ENCODE measurements around the gene NANOS3. TPM values are rescaled to one million over a fixed set of nuclear protein-coding genes. Genes with fewer than 3 reads are reported as not detected.

Gene NANOS3
- total and polyA plus RNA-seq, 9 of the 15 experiments (the other 6 are each of a cell fraction or from before 2014, with no cell fraction given), result not detected

DNA sequence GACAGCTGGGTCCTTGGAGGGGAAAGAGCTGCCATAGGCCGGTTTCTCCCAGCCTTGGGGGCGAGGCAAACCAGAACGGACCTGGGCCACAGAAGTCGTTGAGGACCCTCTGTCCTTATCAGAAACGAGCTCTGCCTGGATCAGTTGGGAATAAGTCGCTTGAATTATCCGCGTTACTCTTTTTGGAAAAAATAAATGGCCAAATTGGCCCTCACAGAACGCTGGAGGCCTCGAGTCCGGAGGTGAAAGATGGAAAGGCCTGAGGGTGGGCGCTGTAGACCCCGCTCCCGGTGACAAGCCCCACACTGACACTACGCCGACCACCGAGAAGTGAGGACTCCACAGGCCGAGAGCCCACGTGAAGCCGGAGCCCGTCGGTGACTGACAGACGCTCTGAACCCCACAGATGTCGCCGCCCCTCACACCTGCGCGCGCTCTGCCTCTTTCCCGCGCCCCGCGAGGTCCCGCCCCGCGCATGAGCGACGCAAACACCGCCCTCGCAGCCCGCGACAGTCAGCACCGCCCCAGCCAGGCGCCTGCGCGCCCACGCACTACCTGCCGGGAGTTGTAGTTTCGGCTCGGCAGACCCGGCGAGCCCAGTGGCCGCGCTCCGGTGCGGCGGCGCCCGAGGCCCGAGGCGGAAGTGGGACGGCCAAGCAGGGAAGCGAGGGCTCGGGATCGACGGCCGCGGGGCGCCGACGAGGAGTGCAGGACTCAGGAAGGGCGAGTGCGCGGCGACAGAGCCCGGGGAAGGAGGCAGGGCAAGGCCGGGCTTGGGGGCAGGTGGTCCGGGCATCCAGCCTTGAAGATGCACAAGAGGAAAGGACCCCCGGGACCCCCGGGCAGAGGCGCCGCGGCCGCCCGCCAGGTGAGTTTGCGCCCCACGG lies 28.9 kb downstream of the NANOS3 start, which contains the start of the genes BRME1 and CC2D1A (continued):
- TF ChIP-seq, protein P1, sequence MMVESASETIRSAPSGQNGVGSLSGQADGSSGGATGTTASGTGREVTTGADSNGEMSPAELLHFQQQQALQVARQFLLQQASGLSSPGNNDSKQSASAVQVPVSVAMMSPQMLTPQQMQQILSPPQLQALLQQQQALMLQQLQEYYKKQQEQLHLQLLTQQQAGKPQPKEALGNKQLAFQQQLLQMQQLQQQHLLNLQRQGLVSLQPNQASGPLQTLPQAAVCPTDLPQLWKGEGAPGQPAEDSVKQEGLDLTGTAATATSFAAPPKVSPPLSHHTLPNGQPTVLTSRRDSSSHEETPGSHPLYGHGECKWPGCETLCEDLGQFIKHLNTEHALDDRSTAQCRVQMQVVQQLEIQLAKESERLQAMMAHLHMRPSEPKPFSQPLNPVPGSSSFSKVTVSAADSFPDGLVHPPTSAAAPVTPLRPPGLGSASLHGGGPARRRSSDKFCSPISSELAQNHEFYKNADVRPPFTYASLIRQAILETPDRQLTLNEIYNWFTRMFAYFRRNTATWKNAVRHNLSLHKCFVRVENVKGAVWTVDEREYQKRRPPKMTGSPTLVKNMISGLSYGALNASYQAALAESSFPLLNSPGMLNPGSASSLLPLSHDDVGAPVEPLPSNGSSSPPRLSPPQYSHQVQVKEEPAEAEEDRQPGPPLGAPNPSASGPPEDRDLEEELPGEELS (CRISPR knock-in tag; IDR thresholded peaks at IDR 0.05; ENCODE audit: borderline replicate concordance), result no peak
- TF ChIP-seq ELF1 (tag; IDR thresholded peaks at IDR 0.05), result peak; percentile 94
- TF ChIP-seq ZNF780A (CRISPR knock-in tag; IDR thresholded peaks at IDR 0.05), result no peak
- TF ChIP-seq BRD4 (IDR thresholded peaks at IDR 0.05), result no peak
- no peak for TF ChIP-seq FOXM1 (IDR thresholded peaks at IDR 0.05; ENCODE audit: low read depth)
- peak; percentile 97 for TF ChIP-seq FOXM1 (CRISPR knock-in tag; IDR thresholded peaks at IDR 0.05; ENCODE audit: low read depth)
- TF ChIP-seq MECOM (CRISPR knock-in tag; IDR thresholded peaks at IDR 0.05), result no peak
- TF ChIP-seq SMARCA5 (IDR thresholded peaks at IDR 0.05), result no peak
- TF ChIP-seq, protein P2, sequence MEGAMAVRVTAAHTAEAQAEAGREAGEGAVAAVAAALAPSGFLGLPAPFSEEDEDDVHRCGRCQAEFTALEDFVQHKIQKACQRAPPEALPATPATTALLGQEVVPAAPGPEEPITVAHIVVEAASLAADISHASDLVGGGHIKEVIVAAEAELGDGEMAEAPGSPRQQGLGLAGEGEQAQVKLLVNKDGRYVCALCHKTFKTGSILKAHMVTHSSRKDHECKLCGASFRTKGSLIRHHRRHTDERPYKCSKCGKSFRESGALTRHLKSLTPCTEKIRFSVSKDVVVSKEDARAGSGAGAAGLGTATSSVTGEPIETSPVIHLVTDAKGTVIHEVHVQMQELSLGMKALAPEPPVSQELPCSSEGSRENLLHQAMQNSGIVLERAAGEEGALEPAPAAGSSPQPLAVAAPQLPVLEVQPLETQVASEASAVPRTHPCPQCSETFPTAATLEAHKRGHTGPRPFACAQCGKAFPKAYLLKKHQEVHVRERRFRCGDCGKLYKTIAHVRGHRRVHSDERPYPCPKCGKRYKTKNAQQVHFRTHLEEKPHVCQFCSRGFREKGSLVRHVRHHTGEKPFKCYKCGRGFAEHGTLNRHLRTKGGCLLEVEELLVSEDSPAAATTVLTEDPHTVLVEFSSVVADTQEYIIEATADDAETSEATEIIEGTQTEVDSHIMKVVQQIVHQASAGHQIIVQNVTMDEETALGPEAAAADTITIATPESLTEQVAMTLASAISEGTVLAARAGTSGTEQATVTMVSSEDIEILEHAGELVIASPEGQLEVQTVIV (CRISPR knock-in tag; IDR thresholded peaks at IDR 0.05; ENCODE audit: borderline replicate concordance), result no peak
- no peak for TF ChIP-seq NFIX (CRISPR knock-in tag; IDR thresholded peaks at IDR 0.05; ENCODE audit: low read depth)
- TF ChIP-seq POLR2A (conservative IDR thresholded peaks at IDR 0.05), result peak; percentile 76
- TF ChIP-seq, protein P3, sequence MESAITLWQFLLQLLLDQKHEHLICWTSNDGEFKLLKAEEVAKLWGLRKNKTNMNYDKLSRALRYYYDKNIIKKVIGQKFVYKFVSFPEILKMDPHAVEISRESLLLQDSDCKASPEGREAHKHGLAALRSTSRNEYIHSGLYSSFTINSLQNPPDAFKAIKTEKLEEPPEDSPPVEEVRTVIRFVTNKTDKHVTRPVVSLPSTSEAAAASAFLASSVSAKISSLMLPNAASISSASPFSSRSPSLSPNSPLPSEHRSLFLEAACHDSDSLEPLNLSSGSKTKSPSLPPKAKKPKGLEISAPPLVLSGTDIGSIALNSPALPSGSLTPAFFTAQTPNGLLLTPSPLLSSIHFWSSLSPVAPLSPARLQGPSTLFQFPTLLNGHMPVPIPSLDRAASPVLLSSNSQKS (CRISPR knock-in tag; IDR thresholded peaks at IDR 0.05), result no peak
- no peak for TF ChIP-seq GABPB2 (CRISPR knock-in tag; conservative IDR thresholded peaks at IDR 0.05)
- no peak for TF ChIP-seq ZC3H8 (IDR thresholded peaks at IDR 0.05)
- TF ChIP-seq EP300 (IDR thresholded peaks at IDR 0.05; ENCODE audit: low read length), result no peak
- TF ChIP-seq, protein P4, sequence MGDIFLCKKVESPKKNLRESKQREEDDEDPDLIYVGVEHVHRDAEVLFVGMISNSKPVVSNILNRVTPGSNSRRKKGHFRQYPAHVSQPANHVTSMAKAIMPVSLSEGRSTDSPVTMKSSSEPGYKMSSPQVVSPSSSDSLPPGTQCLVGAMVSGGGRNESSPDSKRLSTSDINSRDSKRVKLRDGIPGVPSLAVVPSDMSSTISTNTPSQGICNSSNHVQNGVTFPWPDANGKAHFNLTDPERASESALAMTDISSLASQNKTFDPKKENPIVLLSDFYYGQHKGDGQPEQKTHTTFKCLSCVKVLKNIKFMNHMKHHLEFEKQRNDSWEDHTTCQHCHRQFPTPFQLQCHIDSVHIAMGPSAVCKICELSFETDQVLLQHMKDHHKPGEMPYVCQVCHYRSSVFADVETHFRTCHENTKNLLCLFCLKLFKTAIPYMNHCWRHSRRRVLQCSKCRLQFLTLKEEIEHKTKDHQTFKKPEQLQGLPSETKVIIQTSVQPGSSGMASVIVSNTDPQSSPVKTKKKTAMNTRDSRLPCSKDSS (IDR thresholded peaks at IDR 0.05; ENCODE audit: low read depth, partially characterized antibody), result no peak
- no peak for TF ChIP-seq RHOXF2B (CRISPR knock-in tag; conservative IDR thresholded peaks at IDR 0.05)
- no peak for TF ChIP-seq NEUROD1 (IDR thresholded peaks at IDR 0.05; ENCODE audit: borderline replicate concordance, low read depth, low read length, partially characterized antibody)
- TF ChIP-seq, protein P5, sequence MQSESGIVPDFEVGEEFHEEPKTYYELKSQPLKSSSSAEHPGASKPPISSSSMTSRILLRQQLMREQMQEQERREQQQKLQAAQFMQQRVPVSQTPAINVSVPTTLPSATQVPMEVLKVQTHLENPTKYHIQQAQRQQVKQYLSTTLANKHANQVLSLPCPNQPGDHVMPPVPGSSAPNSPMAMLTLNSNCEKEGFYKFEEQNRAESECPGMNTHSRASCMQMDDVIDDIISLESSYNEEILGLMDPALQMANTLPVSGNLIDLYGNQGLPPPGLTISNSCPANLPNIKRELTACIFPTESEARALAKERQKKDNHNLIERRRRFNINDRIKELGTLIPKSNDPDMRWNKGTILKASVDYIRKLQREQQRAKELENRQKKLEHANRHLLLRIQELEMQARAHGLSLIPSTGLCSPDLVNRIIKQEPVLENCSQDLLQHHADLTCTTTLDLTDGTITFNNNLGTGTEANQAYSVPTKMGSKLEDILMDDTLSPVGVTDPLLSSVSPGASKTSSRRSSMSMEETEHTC (IDR thresholded peaks at IDR 0.05), result no peak
- no peak for TF ChIP-seq GTF2E2 (tag; IDR thresholded peaks at IDR 0.05)
- no peak for TF ChIP-seq ZNF274 (IDR thresholded peaks at IDR 0.05; ENCODE audit: borderline replicate concordance, low read depth, low read length)
